HCT116 (cell line): ENCODE measurements around the gene SLC25A45. TPM values are rescaled to one million over a fixed set of nuclear protein-coding genes. Genes with fewer than 3 reads are reported as not detected.

Experiments
- ATAC-seq: fragments of 200-7000 bp; cut with Tn5 transposase; 2 replicates; pipeline ENCODE4 v1.9.1; 2020; ENCODE audit warnings: mild to moderate bottlenecking, moderate library complexity
- BruUV-seq: library from RNA; stranded (reverse); fragments of 400-500 nt; replicated peaks from 2 replicates; lab custom pipeline; 2021; lab: Mats Ljungman, UMichigan
- CTCF ChIA-PET: fragments of 300-600 bp; sonication (Branson Sonifier 250); formaldehyde crosslinking; loops from one replicate; lab custom pipeline; 2021; ENCODE audit warnings: antibody characterized with exemption; lab: Charles Lee
- POLR2A ChIA-PET: fragments of 300-600, 350-600 bp; sonication (Branson Sonifier 250); formaldehyde crosslinking; loops from one replicate; lab custom pipeline; 2021; ENCODE audit warnings: antibody characterized with exemption; lab: Charles Lee
- RAD21 ChIA-PET, 2 experiments: fragments of 300-600 bp; sonication (Branson Sonifier 250); formaldehyde crosslinking; loops; one replicate each; lab custom pipeline; 2023; ENCODE audit warnings: low total read pairs in 2 of 2; ENCODE audit not compliant: uncharacterized antibody in 2 of 2, unreplicated experiment in 2 of 2, low non-redundant PET in 1 of 2; lab: Charles Lee
- DNase-seq: peaks from one replicate; pipeline ENCODE4 v3.0.0-alpha.2; 2010; ENCODE audit warnings: low read depth, low spot score
- H2AFZ ChIP-seq: fragments of 200-600 bp; shearing (Covaris generic), sonication (generic); 2 replicates; pipeline ENCODE4 v1.6.1; 2017; ENCODE audit warnings: low read depth, mixed run types, mixed read lengths, antibody characterized with exemption, low read length; ENCODE audit not compliant: poor library complexity, severe bottlenecking
- H3K27ac ChIP-seq: 2 replicates; pipeline ENCODE4 v1.5.1; 2012; ENCODE audit warnings: low read depth, low read length
- H3K27me3 ChIP-seq: fragments of 200-600 bp; sonication (generic); 2 replicates; pipeline ENCODE4 v1.6.1; 2016; ENCODE audit warnings: mixed run types, low read length, mixed read lengths; ENCODE audit not compliant: insufficient read depth
- H3K36me3 ChIP-seq, 2 experiments: fragments of 200-500 bp in 1 of 2; fragments of 200-600 bp in 1 of 2; sonication (Bioruptor generic) in 1 of 2; sonication (generic) in 1 of 2; 2 replicates each; pipeline versions ENCODE4 v1.5.1 to v1.6.1; 2014 to 2016; ENCODE audit warnings: low read length in 2 of 2, inconsistent platforms in 1 of 2, mixed read lengths in 1 of 2, mixed run types in 1 of 2; ENCODE audit not compliant: insufficient read depth in 2 of 2, control insufficient read depth in 1 of 2
- H3K4me1 ChIP-seq, 2 experiments: fragments of 200-600 bp in 1 of 2; sonication (generic) in 1 of 2; 2 replicates each; pipeline versions ENCODE4 v1.5.1 to v1.6.1; 2012 to 2017; ENCODE audit warnings: low read length in 2 of 2, inconsistent platforms in 1 of 2, mild to moderate bottlenecking in 1 of 2, mixed read lengths in 1 of 2, mixed run types in 1 of 2, moderate library complexity in 1 of 2; ENCODE audit not compliant: insufficient read depth in 2 of 2, control insufficient read depth in 1 of 2
- H3K4me2 ChIP-seq: fragments of 200-600 bp; sonication (generic); 2 replicates; pipeline ENCODE4 v1.6.1; 2017; ENCODE audit warnings: mixed run types, low read length, mixed read lengths
- H3K4me3 ChIP-seq, 2 experiments: fragments of 200-600 bp in 1 of 2; sonication (generic) in 1 of 2; replicated peaks in 1 of 2; 2 replicates each; pipeline ENCODE4 v1.5.1; 2011 to 2016; ENCODE audit warnings: low read length in 2 of 2, control low read depth in 1 of 2, low read depth in 1 of 2, mild to moderate bottlenecking in 1 of 2, mixed read lengths in 1 of 2, mixed run types in 1 of 2
- H3K79me2 ChIP-seq: fragments of 200-600 bp; sonication (generic); 2 replicates; pipeline ENCODE4 v1.6.1; 2017; ENCODE audit warnings: mild to moderate bottlenecking, mixed run types, low read length, moderate library complexity, mixed read lengths; ENCODE audit not compliant: insufficient read depth
- H3K9ac ChIP-seq: fragments of 200-600 bp; sonication (generic); 2 replicates; pipeline ENCODE4 v1.6.1; 2016; ENCODE audit warnings: low read length, mixed read lengths
- H3K9me2 ChIP-seq: fragments of 200-600 bp; sonication (generic), shearing (Covaris generic); 2 replicates; pipeline ENCODE4 v1.6.1; 2017; ENCODE audit warnings: mixed run types, mild to moderate bottlenecking, moderate library complexity; ENCODE audit not compliant: insufficient read depth
- H3K9me3 ChIP-seq, 2 experiments: fragments of 200-500 bp in 1 of 2; fragments of 200-600 bp in 1 of 2; sonication (Bioruptor generic) in 1 of 2; sonication (generic) in 1 of 2; 2 replicates each; pipeline ENCODE4 v1.6.1; 2014 to 2017; ENCODE audit warnings: low read length in 2 of 2, mixed read lengths in 2 of 2, inconsistent platforms in 1 of 2, low read depth in 1 of 2, mild to moderate bottlenecking in 1 of 2, mixed run types in 1 of 2, moderate library complexity in 1 of 2; ENCODE audit not compliant: control insufficient read depth in 1 of 2, insufficient read depth in 1 of 2
- H4K20me1 ChIP-seq: fragments of 200-600 bp; sonication (generic), shearing (Covaris generic); 2 replicates; pipeline ENCODE4 v1.6.1; 2017; ENCODE audit warnings: mixed run types, mild to moderate bottlenecking, moderate library complexity; ENCODE audit not compliant: insufficient read depth
- ATF3 ChIP-seq: IDR thresholded peaks from 2 replicates; pipeline ENCODE4 v1.6.1; 2012
- CTCF ChIP-seq, 3 experiments: fragments of 200-600 bp in 1 of 3; sonication (generic) in 1 of 3; IDR thresholded peaks in 2 of 3; conservative IDR thresholded peaks in 1 of 3; 2 replicates each; pipeline ENCODE4 v1.5.1; 2012 to 2017; ENCODE audit warnings: low read depth in 2 of 3, low read length in 2 of 3, antibody characterized with exemption in 1 of 3, borderline replicate concordance in 1 of 3, control low read depth in 1 of 3, mild to moderate bottlenecking in 1 of 3, mixed read lengths in 1 of 3, mixed run types in 1 of 3, moderate library complexity in 1 of 3; ENCODE audit not compliant: insufficient read depth in 1 of 3
- EZH2 ChIP-seq: fragments of 200-600 bp; sonication (generic); IDR thresholded peaks from 2 replicates; pipeline ENCODE4 v1.6.1; 2017; ENCODE audit warnings: antibody characterized with exemption, mixed run types
- EZH2phosphoT487 ChIP-seq: fragments of 200-600 bp; IDR thresholded peaks from 2 replicates; pipeline ENCODE4 v1.6.1; 2018; ENCODE audit warnings: antibody characterized with exemption, borderline replicate concordance
- FOSL1 ChIP-seq: IDR thresholded peaks from 2 replicates; pipeline ENCODE4 v1.6.1; 2012; ENCODE audit warnings: low read depth
- JUND ChIP-seq: IDR thresholded peaks from 2 replicates; pipeline ENCODE4 v1.6.1; 2012
- MAX ChIP-seq: IDR thresholded peaks from 2 replicates; pipeline ENCODE4 v1.6.1; 2012
- POLR2AphosphoS5 ChIP-seq: IDR thresholded peaks from 2 replicates; pipeline ENCODE4 v1.6.1; 2011; ENCODE audit warnings: mild to moderate bottlenecking, low read depth, low read length, moderate library complexity
- RAD21 ChIP-seq: IDR thresholded peaks from 2 replicates; pipeline ENCODE4 v1.6.1; 2012; ENCODE audit warnings: low read depth, mild to moderate bottlenecking
- SIN3A ChIP-seq: IDR thresholded peaks from 2 replicates; pipeline ENCODE4 v1.6.1; 2012; ENCODE audit warnings: low read depth
- SRF ChIP-seq: IDR thresholded peaks from 2 replicates; pipeline ENCODE4 v1.6.1; 2012; ENCODE audit warnings: low read depth
- TCF7L2 ChIP-seq: IDR thresholded peaks from 2 replicates; pipeline ENCODE4 v1.7.0; 2011; ENCODE audit warnings: borderline replicate concordance, inconsistent platforms; ENCODE audit not compliant: insufficient read depth, insufficient read length; ENCODE audit errors: extremely low read depth
- ZBTB33 ChIP-seq: IDR thresholded peaks from 2 replicates; pipeline ENCODE4 v1.6.1; 2011; ENCODE audit warnings: mild to moderate bottlenecking, low read length, moderate library complexity; ENCODE audit not compliant: insufficient replicate concordance; ENCODE audit errors: extremely low read depth
- ZFX ChIP-seq: fragments of 450-650 bp; IDR thresholded peaks from 2 replicates; pipeline ENCODE4 v1.6.1; 2017
- ZNF274 ChIP-seq: fragments of 200-500 bp; sonication (Bioruptor generic); IDR thresholded peaks from 2 replicates; pipeline ENCODE4 v1.6.1; 2014; ENCODE audit warnings: mild to moderate bottlenecking, low read depth, low read length, inconsistent platforms
- intact Hi-C: fragments of 100-400 bp; cut with micrococcal nuclease; formaldehyde crosslinking; loops from 2 replicates; pipeline ENCODE4 v1.10.0; 2022
- total RNA-seq: library from RNA; stranded (reverse); gene quantifications from one replicate; pipeline ENCODE4 v1.2.1, GENCODE V29; 2021; ENCODE audit not compliant: unreplicated experiment

The SLC25A45 gene
- total RNA-seq, 1 experiment from 2014 or later = 3.9 TPM

GRCh38 chr11:65403607-65404121, 21.2 kb upstream of the SLC25A45 start (continued):
- TF ChIP-seq ZBTB33 (no peak), POLR2AphosphoS5 (no peak), SIN3A (no peak)

GRCh38 chr11:65402790-65403189, 20.3 kb upstream of the SLC25A45 start:
- Histone ChIP-seq H2AFZ (no peak overlapping the region), H3K9me3 (no peaks in the 10 kb centered on the region), H3K79me2 (no peaks in the 10 kb centered on the region), H3K36me3 (peaks cover 17 to 22% of the 10 kb centered on the region in 2 experiments), H3K27me3 (no peaks in the 10 kb centered on the region), H3K27ac (no peak overlapping the region), H3K9me2 (no peaks in the 10 kb centered on the region), H4K20me1 (no peaks in the 10 kb centered on the region), H3K9ac (no peak overlapping the region), H3K4me3 (no peak overlapping the region), H3K4me1 (no peaks in the 10 kb centered on the region), H3K4me2 (no peak overlapping the region)
- ChIA-PET RAD21 (no interaction called here), CTCF (interaction anchor here (1.0 kb wide), 1 partner anchor 14 kb away, joined by 3 read pairs; no protein-coding TSS in a partner anchor), POLR2A (interaction anchor here (1.2 kb wide), 1 partner anchor 16 kb away, joined by 3 read pairs; the partner anchor contains the start of gene FRMD8)
- ATAC-seq = no peak
- intact Hi-C loops = no loop called here
- TF ChIP-seq EZH2phosphoT487 (no peak), ZNF274 (no peak), SRF (no peak), MAX (no peak), ZFX (no peak), SIN3A (no peak), FOSL1 (no peak), EZH2 (no peak), RAD21 (no peak), POLR2AphosphoS5 (no peak), ATF3 (no peak), TCF7L2 (no peak), CTCF (IDR thresholded peaks at IDR 0.05 in 2 of 3, conservative IDR thresholded peaks at IDR 0.05 in 1 of 3; ENCODE audit: borderline replicate concordance in 1 of 3, insufficient read depth in 1 of 3, low read depth in 2 of 3, low read length in 2 of 3) (no peak), JUND (no peak)
- no TSS peak for BruUV-seq
- no peak for DNase-seq
